ENCODE results near the gene TULP4. TPM values are rescaled to one million over a fixed set of nuclear protein-coding genes. Genes with fewer than 3 reads are reported as not detected.
A peak's percentile ranks its signal among the peaks of the same experiment; 100 is the strongest.

TULP4 gene
- total RNA-seq, 1 experiment from 2014 or later = 82.0 TPM

DNA sequence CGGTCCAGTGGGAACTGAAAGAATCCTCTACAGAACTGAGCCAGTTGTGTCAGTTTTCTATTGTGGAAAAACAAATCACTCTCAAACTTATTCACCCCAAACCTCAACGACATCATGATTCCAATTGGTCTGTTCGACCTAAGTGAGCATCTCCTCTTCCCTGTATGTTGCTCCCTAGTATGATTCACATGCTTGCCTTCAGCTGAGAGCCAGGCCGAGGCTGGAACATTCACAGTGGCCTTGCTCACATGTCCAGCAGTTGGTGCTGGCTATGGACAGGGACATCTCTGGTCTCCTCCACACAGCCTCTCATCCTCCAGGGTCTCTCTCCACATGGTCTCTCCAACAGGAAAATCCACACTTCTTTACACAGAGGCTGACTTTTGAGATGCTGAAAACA lies 219.3 kb downstream of the TULP4 start:
- Histone ChIP-seq H3K27me3 (replicated peaks; ENCODE audit: insufficient read depth, low read depth, low read length, poor library complexity) (no peaks in the 10 kb centered on the region), H3K27ac (ENCODE audit: low read depth, low read length, poor library complexity, severe bottlenecking) (no peak overlapping the region), H3K4me3 (ENCODE audit: low read depth, low read length, poor library complexity, severe bottlenecking) (no peak overlapping the region), H3K9me3 (ENCODE audit: low read depth, low read length, poor library complexity, severe bottlenecking) (peaks cover 4% of the 10 kb centered on the region), H3K4me1 (ENCODE audit: insufficient read depth, low read length, poor library complexity, severe bottlenecking) (no peaks in the 10 kb centered on the region), H3K36me3 (ENCODE audit: insufficient read depth, low read length, poor library complexity, severe bottlenecking) (no peaks in the 10 kb centered on the region)
- TF ChIP-seq EZH2 (IDR thresholded peaks at IDR 0.05; ENCODE audit: borderline replicate concordance, low read depth, low read length, poor library complexity, severe bottlenecking) = no peak
- TF ChIP-seq, protein P1, sequence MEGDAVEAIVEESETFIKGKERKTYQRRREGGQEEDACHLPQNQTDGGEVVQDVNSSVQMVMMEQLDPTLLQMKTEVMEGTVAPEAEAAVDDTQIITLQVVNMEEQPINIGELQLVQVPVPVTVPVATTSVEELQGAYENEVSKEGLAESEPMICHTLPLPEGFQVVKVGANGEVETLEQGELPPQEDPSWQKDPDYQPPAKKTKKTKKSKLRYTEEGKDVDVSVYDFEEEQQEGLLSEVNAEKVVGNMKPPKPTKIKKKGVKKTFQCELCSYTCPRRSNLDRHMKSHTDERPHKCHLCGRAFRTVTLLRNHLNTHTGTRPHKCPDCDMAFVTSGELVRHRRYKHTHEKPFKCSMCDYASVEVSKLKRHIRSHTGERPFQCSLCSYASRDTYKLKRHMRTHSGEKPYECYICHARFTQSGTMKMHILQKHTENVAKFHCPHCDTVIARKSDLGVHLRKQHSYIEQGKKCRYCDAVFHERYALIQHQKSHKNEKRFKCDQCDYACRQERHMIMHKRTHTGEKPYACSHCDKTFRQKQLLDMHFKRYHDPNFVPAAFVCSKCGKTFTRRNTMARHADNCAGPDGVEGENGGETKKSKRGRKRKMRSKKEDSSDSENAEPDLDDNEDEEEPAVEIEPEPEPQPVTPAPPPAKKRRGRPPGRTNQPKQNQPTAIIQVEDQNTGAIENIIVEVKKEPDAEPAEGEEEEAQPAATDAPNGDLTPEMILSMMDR (conservative IDR thresholded peaks at IDR 0.05; ENCODE audit: low read depth, low read length) = no peak
- CTCF ChIA-PET = no interaction called here
- DNase-seq (ENCODE audit: low spot score) = no peak
- BruUV-seq (replicated peaks) = no TSS peak
- intact Hi-C loops (cut with micrococcal nuclease; ENCODE audit: unreplicated experiment) = no loop called here
- POLR2A ChIA-PET (ENCODE audit: low non-redundant PET) = no interaction called here

DNA sequence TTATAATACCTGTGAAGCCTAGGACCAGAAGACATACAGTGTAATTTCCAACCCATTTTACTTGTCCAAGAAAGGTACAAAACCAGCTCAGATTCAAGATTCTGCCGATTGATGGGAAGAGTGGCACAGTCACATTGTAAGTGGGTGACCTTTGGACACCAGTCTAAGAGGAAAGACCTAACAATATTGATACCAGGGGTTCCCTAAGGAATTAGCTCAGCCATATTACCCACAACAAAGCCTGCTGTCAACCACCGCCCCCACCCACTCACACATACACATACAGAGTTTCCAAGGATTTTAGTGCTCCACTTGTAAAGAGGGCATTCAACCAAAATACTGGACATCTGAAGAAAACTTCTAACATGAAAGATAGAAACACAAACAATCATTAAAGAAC lies 219.7 kb downstream of the TULP4 start:
- peaks cover under 1% of the 10 kb centered on the region for H3K9me3 ChIP-seq (ENCODE audit: low read depth, low read length, poor library complexity, severe bottlenecking)
- no peak overlapping the region for H3K4me3 ChIP-seq (ENCODE audit: low read depth, low read length, poor library complexity, severe bottlenecking)
- no peaks in the 10 kb centered on the region for H3K36me3 ChIP-seq (ENCODE audit: insufficient read depth, low read length, poor library complexity, severe bottlenecking)
- no peaks in the 10 kb centered on the region for H3K4me1 ChIP-seq (ENCODE audit: insufficient read depth, low read length, poor library complexity, severe bottlenecking)
- TF ChIP-seq EZH2 (IDR thresholded peaks at IDR 0.05; ENCODE audit: borderline replicate concordance, low read depth, low read length, poor library complexity, severe bottlenecking) = no peak
- TF ChIP-seq, protein P1 (conservative IDR thresholded peaks at IDR 0.05; ENCODE audit: low read depth, low read length) = no peak
- DNase-seq (ENCODE audit: low spot score) = no peak
- CTCF ChIA-PET = interaction anchor here (0.6 kb wide), 1 partner anchor 23 kb away, joined by 4 read pairs; no protein-coding TSS in a partner anchor
- BruUV-seq (replicated peaks) = no TSS peak
- H3K27ac ChIP-seq (ENCODE audit: low read depth, low read length, poor library complexity, severe bottlenecking) = no peak overlapping the region
- no peaks in the 10 kb centered on the region for H3K27me3 ChIP-seq (replicated peaks; ENCODE audit: insufficient read depth, low read depth, low read length, poor library complexity)
- POLR2A ChIA-PET (ENCODE audit: low non-redundant PET) = no interaction called here
- intact Hi-C loops (cut with micrococcal nuclease; ENCODE audit: unreplicated experiment) = no loop called here

DNA sequence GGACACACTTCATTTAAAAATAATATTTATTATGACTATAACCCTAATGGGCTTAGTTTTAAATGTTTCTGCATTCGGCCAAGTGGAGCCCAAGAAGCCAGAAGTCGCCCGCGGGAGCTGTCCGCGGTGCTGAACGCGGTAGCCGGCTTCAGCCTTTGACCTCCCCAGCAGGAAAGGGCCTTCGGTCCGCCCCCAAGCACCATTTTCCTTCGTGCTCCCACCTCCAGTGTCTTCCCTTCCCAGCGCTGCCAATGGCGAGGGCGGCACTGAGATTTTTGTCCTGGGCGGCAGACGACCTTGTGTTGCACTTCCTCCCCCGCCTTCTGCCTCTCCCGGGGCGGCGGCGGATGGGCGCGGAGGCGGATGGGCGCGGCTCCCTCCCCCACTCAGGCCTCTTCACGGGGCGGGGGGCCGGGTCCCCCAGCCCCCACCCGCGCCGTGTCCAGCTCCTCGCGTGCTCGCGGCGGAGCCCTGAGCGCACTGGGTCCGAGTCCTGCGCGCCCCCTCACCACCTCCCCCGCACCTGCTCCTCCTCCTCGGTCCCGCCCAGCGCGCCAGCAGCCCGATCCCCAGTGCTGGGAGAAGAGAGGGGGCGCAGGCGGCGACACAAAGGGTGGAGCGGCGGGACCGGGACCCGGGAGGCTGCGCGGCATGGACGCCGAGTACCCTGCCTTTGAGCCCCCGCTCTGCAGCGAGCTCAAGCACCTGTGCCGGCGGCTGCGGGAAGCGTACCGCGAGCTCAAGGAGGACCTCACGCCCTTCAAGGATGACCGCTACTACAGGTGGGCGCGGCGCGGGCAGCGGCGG lies 224.0 kb downstream of the TULP4 start:
- no peaks in the 10 kb centered on the region for H3K36me3 ChIP-seq (ENCODE audit: insufficient read depth, low read length, poor library complexity, severe bottlenecking)
- no TSS peak for BruUV-seq (replicated peaks)
- intact Hi-C loops (cut with micrococcal nuclease; ENCODE audit: unreplicated experiment) = no loop called here
- ChIA-PET POLR2A (ENCODE audit: low non-redundant PET) (no interaction called here), CTCF (interaction anchor here (0.5 kb wide), 1 partner anchor 15 kb away, joined by 3 read pairs; no protein-coding TSS in a partner anchor)
- H3K9me3 ChIP-seq (ENCODE audit: low read depth, low read length, poor library complexity, severe bottlenecking) = no peaks in the 10 kb centered on the region
- H3K4me3 ChIP-seq (ENCODE audit: low read depth, low read length, poor library complexity, severe bottlenecking) = peak overlapping the region; percentile 79
- no peaks in the 10 kb centered on the region for H3K27me3 ChIP-seq (replicated peaks; ENCODE audit: insufficient read depth, low read depth, low read length, poor library complexity)
- TF ChIP-seq, protein P1 (conservative IDR thresholded peaks at IDR 0.05; ENCODE audit: low read depth, low read length) = no peak
- TF ChIP-seq EZH2 (IDR thresholded peaks at IDR 0.05; ENCODE audit: borderline replicate concordance, low read depth, low read length, poor library complexity, severe bottlenecking) = no peak
- H3K27ac ChIP-seq (ENCODE audit: low read depth, low read length, poor library complexity, severe bottlenecking) = no peak overlapping the region
- peak; percentile 67 for DNase-seq (ENCODE audit: low spot score)
- H3K4me1 ChIP-seq (ENCODE audit: insufficient read depth, low read length, poor library complexity, severe bottlenecking) = peaks cover 6% of the 10 kb centered on the region

Data from A673 (cell line).